Vagina (tissue), 2 donors: ENCODE measurements around the gene KIRREL3. TPM values are rescaled to one million over a fixed set of nuclear protein-coding genes. Genes with fewer than 3 reads are reported as not detected.

ENCODE experiments used
- DNase-seq, 2 donors: peaks; one replicate each; pipeline ENCODE4 v3.0.0-alpha.2; 2017; ENCODE audit errors: extremely low spot score in 2 of 2
- H3K27ac ChIP-seq: fragments of 200-600 bp; sonication (generic); one replicate; pipeline ENCODE4 v1.5.1; 2019
- H3K27me3 ChIP-seq: fragments of 200-600 bp; sonication (generic); one replicate; pipeline ENCODE4 v1.5.1; 2019
- H3K36me3 ChIP-seq, 2 donors: fragments of 200-600 bp; sonication (generic); one replicate each; pipeline ENCODE4 v1.5.1; 2017 to 2019
- H3K4me1 ChIP-seq: fragments of 200-600 bp; sonication (generic); one replicate; pipeline ENCODE4 v1.5.1; 2019
- H3K4me3 ChIP-seq, 2 donors: fragments of 200-600 bp; sonication (generic); 1 replicate in 1 of 2; 2 replicates in 1 of 2; pipeline ENCODE4 v1.5.1; 2016 to 2019
- H3K9me3 ChIP-seq: fragments of 200-600 bp; sonication (generic); one replicate; pipeline ENCODE4 v1.5.1; 2019
- POLR2A ChIP-seq, 2 donors: fragments of 450-650 bp; IDR thresholded peaks; one replicate each; pipeline ENCODE4 v1.6.1; 2017; ENCODE audit warnings: antibody characterized with exemption in 2 of 2, mild to moderate bottlenecking in 2 of 2, moderate library complexity in 2 of 2
- POLR2AphosphoS5 ChIP-seq, 2 donors: sonication (generic); formaldehyde crosslinking; IDR thresholded peaks; one replicate each; pipeline ENCODE4 v1.9.0; 2017; ENCODE audit warnings: antibody characterized with exemption in 2 of 2, mild to moderate bottlenecking in 2 of 2, low read depth in 1 of 2; ENCODE audit not compliant: insufficient read depth in 1 of 2
- intact Hi-C: fragments of 100-400 bp; cut with DNase I; formaldehyde crosslinking; loops from one replicate; pipeline ENCODE4 v1.15.1; 2023
- total RNA-seq: library from RNA; depleted of rRNA; stranded (reverse); fragments of >200 nt; gene quantifications from one replicate; pipeline ENCODE4 v1.2.3, GENCODE V29; 2016
- TF ChIP-seq, protein P1 (sequence below), 3 experiments: fragments of 450-650 bp in 2 of 3; fragments of 200-600 bp in 1 of 3; sonication (generic) in 1 of 3; IDR thresholded peaks; one replicate each; pipeline ENCODE4 v1.5.1; 2017 to 2019; ENCODE audit warnings: antibody characterized with exemption in 3 of 3, mild to moderate bottlenecking in 2 of 3, moderate library complexity in 2 of 3

KIRREL3 gene
- total RNA-seq, 1 donor from 2014 or later = not detected

GRCh38 chr11:127000981-127001380 lies 411 bp upstream of the KIRREL3 start:
- peaks cover 20% of the 10 kb centered on the region for H3K4me1 ChIP-seq
- DNase-seq = no peak
- intact Hi-C loops = no loop called here
- peaks cover 12% of the 10 kb centered on the region for H3K27me3 ChIP-seq
- peak overlapping the region; percentile 28 to 35 for H3K4me3 ChIP-seq
- no peak for TF ChIP-seq POLR2AphosphoS5 (IDR thresholded peaks at IDR 0.05; ENCODE audit: insufficient read depth in 1 of 2, low read depth in 1 of 2)
- TF ChIP-seq POLR2A (IDR thresholded peaks at IDR 0.05) = no peak
- TF ChIP-seq, protein P1, sequence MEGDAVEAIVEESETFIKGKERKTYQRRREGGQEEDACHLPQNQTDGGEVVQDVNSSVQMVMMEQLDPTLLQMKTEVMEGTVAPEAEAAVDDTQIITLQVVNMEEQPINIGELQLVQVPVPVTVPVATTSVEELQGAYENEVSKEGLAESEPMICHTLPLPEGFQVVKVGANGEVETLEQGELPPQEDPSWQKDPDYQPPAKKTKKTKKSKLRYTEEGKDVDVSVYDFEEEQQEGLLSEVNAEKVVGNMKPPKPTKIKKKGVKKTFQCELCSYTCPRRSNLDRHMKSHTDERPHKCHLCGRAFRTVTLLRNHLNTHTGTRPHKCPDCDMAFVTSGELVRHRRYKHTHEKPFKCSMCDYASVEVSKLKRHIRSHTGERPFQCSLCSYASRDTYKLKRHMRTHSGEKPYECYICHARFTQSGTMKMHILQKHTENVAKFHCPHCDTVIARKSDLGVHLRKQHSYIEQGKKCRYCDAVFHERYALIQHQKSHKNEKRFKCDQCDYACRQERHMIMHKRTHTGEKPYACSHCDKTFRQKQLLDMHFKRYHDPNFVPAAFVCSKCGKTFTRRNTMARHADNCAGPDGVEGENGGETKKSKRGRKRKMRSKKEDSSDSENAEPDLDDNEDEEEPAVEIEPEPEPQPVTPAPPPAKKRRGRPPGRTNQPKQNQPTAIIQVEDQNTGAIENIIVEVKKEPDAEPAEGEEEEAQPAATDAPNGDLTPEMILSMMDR (IDR thresholded peaks at IDR 0.05) = no peak
- no peaks in the 10 kb centered on the region for H3K9me3 ChIP-seq
- H3K27ac ChIP-seq = no peak overlapping the region
- no peaks in the 10 kb centered on the region for H3K36me3 ChIP-seq

- no peaks in the 10 kb centered on the region for H3K9me3 ChIP-seq
- no peak for TF ChIP-seq POLR2AphosphoS5 (IDR thresholded peaks at IDR 0.05; ENCODE audit: insufficient read depth in 1 of 2, low read depth in 1 of 2)
- TF ChIP-seq POLR2A (IDR thresholded peaks at IDR 0.05) = no peak
- peaks cover 20% of the 10 kb centered on the region for H3K4me1 ChIP-seq
- H3K4me3 ChIP-seq = no peak overlapping the region
- peaks cover 10% of the 10 kb centered on the region for H3K27me3 ChIP-seq
- intact Hi-C loops = loop anchor here (10.0 kb wide), 1 partner anchor 285 kb away; no protein-coding TSS in a partner anchor
- no peak overlapping the region for H3K27ac ChIP-seq
- DNase-seq = no peak
- H3K36me3 ChIP-seq = no peaks in the 10 kb centered on the region
These were observed 1.2 kb downstream of the KIRREL3 start for GRCh38 chr11:126999366-126999765.

- intact Hi-C loops = loop anchor here (10.0 kb wide), 1 partner anchor 283 kb away; no protein-coding TSS in a partner anchor
- H3K36me3 ChIP-seq = no peaks in the 10 kb centered on the region
- H3K4me3 ChIP-seq = no peak overlapping the region
- H3K9me3 ChIP-seq = no peaks in the 10 kb centered on the region
- H3K27me3 ChIP-seq = peaks cover 7% of the 10 kb centered on the region
- TF ChIP-seq POLR2AphosphoS5 (IDR thresholded peaks at IDR 0.05; ENCODE audit: insufficient read depth in 1 of 2, low read depth in 1 of 2) (no peak), POLR2A (IDR thresholded peaks at IDR 0.05) (no peak)
- TF ChIP-seq, protein P1 (IDR thresholded peaks at IDR 0.05) = no peak
- DNase-seq = no peak
- H3K4me1 ChIP-seq = peaks cover 11% of the 10 kb centered on the region
- H3K27ac ChIP-seq = no peak overlapping the region
These were observed 2.9 kb downstream of the KIRREL3 start for GRCh38 chr11:126997641-126998040.

DNA sequence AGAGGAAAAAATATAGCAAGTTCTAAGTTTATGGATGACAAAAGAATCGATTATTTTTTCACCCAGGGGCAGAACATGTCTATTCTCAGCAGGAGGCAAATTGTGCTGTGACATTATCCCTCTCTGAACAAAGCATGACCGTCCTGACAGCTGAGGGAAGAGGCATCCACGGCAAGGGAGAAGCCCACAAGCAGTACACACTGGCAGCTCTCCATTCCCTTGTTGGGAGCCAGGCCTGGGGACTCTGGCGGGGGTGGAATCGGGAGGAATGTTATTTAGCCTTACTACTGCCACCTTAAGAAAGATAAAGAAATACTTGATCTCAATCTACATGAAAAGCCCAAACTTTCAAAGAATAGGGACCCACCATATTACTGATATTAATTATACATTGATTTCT lies 3.4 kb downstream of the KIRREL3 start:
- Histone ChIP-seq H3K4me3 (no peak overlapping the region), H3K9me3 (no peaks in the 10 kb centered on the region), H3K4me1 (peaks cover 11% of the 10 kb centered on the region), H3K27ac (no peak overlapping the region), H3K36me3 (no peaks in the 10 kb centered on the region), H3K27me3 (peaks cover 3% of the 10 kb centered on the region)
- no peak for DNase-seq
- TF ChIP-seq POLR2AphosphoS5 (IDR thresholded peaks at IDR 0.05; ENCODE audit: insufficient read depth in 1 of 2, low read depth in 1 of 2) = no peak
- no peak for TF ChIP-seq POLR2A (IDR thresholded peaks at IDR 0.05)
- TF ChIP-seq, protein P1 (IDR thresholded peaks at IDR 0.05) = no peak
- intact Hi-C loops = loop anchor here (10.0 kb wide), 1 partner anchor 282 kb away; no protein-coding TSS in a partner anchor

GRCh38 chr11:126996036-126996804 lies 4.3 kb downstream of the KIRREL3 start:
- DNase-seq = no peak
- no peak overlapping the region for H3K27ac ChIP-seq
- no peaks in the 10 kb centered on the region for H3K27me3 ChIP-seq
- no peak overlapping the region for H3K4me3 ChIP-seq
- no peaks in the 10 kb centered on the region for H3K9me3 ChIP-seq
- no peak for TF ChIP-seq POLR2A (IDR thresholded peaks at IDR 0.05)
- TF ChIP-seq, protein P1 (IDR thresholded peaks at IDR 0.05) = no peak
- no peak for TF ChIP-seq POLR2AphosphoS5 (IDR thresholded peaks at IDR 0.05; ENCODE audit: insufficient read depth in 1 of 2, low read depth in 1 of 2)
- intact Hi-C loops = loop anchor here (10.0 kb wide), 1 partner anchor 281 kb away; no protein-coding TSS in a partner anchor
- peaks cover 11% of the 10 kb centered on the region for H3K4me1 ChIP-seq
- H3K36me3 ChIP-seq = no peaks in the 10 kb centered on the region
